Measurements from ENCODE around the gene DNAH10.
A peak's percentile ranks its signal among the peaks of the same experiment; 100 is the strongest.
"Not testable (repeated sequence)": the region's sequence is repeated elsewhere in the genome, so short reads cannot be mapped to it uniquely, and the experiment has no call there.

The DNAH10 gene

GRCh38 chr12:123910761-123911193, 148.7 kb downstream of the DNAH10 start:
- no peak for DNase-seq

GRCh38 chr12:123911672-123912409, 149.7 kb downstream of the DNAH10 start:
- not testable (repeated sequence) for DNase-seq

GRCh38 chr12:123912415-123913380, 150.6 kb downstream of the DNAH10 start:
- no peak for DNase-seq

- no peak for DNase-seq
These were observed 152.7 kb downstream of the DNAH10 start for GRCh38 chr12:123914726-123915333.

- DNase-seq, result peak; percentile 62
These were observed 154.6 kb downstream of the DNAH10 start for GRCh38 chr12:123916729-123917128.

- DNase-seq, result no peak
These were observed 155.3 kb downstream of the DNAH10 start for GRCh38 chr12:123917337-123917850.

GRCh38 chr12:123919980-123920360, 157.9 kb downstream of the DNAH10 start:
- no peak for DNase-seq

- no peak for DNase-seq
These were observed 160.9 kb downstream of the DNAH10 start for GRCh38 chr12:123923038-123923437.

GRCh38 chr12:123923927-123924326, 161.8 kb downstream of the DNAH10 start:
- no peak for DNase-seq

- no peak for DNase-seq
These were observed 162.4 kb downstream of the DNAH10 start for GRCh38 chr12:123924539-123924938.

GRCh38 chr12:123928274-123928865, 166.3 kb downstream of the DNAH10 start:
- DNase-seq, result no peak

- no peak for DNase-seq
These were observed 166.8 kb downstream of the DNAH10 start for GRCh38 chr12:123928897-123929296.

- DNase-seq, result no peak
These were observed 168.0 kb downstream of the DNAH10 start for GRCh38 chr12:123929946-123930583.

GRCh38 chr12:123931686-123932321, 169.7 kb downstream of the DNAH10 start:
- DNase-seq, result peak; percentile 17

- DNase-seq, result no peak
These were observed 171.1 kb downstream of the DNAH10 start for GRCh38 chr12:123933214-123933613.

GRCh38 chr12:123934016-123934620, 172.0 kb downstream of the DNAH10 start:
- no peak for DNase-seq

- no peak for DNase-seq
These were observed 172.7 kb downstream of the DNAH10 start for GRCh38 chr12:123934829-123935228.

GRCh38 chr12:123935956-123936355, 173.9 kb downstream of the DNAH10 start:
- DNase-seq, result no peak

GRCh38 chr12:123936471-123936870, 174.4 kb downstream of the DNAH10 start:
- no peak for DNase-seq

- DNase-seq, result no peak
These were observed 175.0 kb downstream of the DNAH10 start for GRCh38 chr12:123936956-123937706.

All from stimulated activated CD4-positive, alpha-beta T cell treated with anti-CD3 and anti-CD28 coated beads, Interleukin-4, amount 100 ng/mL, for 1 hour (primary cell).